Jurkat, Clone E6-1 (cell line): Measurements from ENCODE around the gene RNF225.
A peak's percentile ranks its signal among the peaks of the same experiment; 100 is the strongest.

Experiments used
- DNase-seq: peaks from one replicate; pipeline ENCODE4 v3.0.0-alpha.2; 2011; ENCODE audit warnings: low read depth, low spot score
- H3K4me3 ChIP-seq: 2 replicates; pipeline ENCODE4 v1.5.1; 2011; ENCODE audit warnings: mild to moderate bottlenecking, low read length, control low read depth, moderate library complexity

The RNF225 gene

DNA sequence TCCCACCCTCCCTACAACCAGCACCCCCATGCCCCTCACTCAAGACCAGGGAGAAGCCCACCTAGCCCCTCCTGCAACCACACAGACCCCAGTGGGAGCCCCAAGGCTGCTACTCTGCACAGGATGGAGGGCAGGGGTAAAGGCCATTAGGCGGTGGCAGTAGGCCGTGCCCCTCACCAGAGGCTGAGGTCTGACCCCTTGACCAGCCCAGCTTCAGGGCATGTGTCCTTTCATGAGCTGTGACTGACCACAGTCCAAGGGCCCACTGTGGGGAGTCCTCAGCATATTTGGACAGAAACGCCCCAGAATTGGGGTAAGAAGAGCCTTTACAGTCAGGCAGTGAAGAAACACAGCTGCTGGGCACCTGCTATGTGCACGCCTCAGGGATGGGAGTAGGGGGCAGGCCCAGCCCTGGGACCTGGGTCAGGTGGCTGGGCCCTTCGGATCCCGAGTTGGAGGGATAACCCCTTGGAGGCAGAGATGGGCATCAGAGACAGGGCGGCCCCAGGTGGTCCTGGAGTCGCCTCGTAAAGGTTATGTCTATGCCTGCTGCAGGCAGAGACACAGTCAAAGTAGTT lies 10.1 kb upstream of the RNF225 start:
- H3K4me3 ChIP-seq: peak overlapping the region; percentile 100
- DNase-seq: no peak

DNA sequence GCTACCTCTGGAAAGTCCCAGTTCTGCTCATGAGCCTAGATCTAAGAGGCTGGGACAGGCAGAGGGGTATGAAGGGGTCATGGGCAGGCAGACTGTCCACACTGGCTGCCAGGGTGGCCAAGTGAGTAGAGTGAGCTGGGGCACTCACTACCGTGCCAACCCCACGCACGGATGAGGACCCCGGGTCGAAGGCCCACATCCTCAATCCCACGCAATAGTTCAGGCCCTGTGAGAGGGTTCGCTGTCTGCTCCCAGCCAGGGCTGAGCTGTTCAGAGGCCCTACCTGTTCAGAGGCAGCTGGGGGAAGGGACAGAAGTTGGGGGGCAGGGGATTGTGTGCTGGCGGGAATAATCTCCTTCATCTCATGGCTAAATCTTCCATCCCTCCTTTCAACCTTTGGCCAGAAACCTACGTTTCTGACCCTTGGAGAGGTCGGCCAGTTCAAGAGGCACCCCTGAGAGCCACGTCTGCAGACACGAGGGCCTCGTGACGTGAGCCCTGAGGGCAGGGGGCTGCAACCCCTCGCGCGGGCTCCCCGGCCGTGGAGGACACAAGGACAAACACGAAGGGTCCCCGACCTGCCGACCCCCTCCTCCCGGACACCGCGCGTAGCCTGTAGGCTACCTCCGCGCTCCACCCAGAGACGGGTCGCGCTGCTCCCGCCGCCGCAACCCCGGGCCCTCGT lies 9.4 kb upstream of the RNF225 start:
- DNase-seq: no peak
- H3K4me3 ChIP-seq: peak overlapping the region; percentile 100

DNA sequence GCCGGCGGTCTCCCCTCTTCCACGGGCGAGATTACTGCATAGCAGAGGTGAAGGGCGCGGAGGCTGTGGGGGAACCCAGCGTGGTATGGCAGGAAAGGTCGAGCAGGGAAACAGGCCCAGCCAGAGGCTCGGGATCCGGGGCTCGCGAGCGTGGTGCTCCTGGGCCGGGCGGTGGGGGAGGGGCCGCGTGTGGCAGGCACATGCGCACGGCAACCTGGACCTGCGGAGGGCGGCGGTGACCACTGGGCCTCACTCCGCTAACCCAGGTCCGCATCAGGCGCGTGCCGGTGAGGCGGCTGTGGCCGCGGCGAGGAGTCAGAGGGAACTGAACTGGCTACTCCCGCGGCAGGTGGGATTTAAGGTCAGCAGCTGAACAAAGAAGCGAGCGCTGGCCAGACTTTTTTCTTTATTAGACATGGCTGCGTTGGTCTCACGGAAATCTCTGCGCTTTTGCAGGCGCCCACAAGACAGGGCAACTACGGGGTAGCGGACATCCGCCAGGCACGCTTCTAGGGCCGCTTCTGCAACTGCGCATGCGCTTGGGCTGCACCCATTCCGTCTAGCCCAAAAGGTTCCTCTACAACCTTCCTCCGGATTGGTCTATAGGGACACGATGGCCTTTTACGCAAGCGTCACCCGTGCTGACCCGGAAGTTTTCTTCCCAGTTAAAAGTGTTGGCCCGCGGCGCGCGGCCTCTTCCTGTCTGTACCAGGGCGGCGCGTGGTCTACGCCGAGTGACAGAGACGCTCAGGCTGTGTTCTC lies 8.7 kb upstream of the RNF225 start, which contains the start of gene RPS5:
TSS of gene RPS5 (plus strand) at position 694 of the 762 bp plus-strand sequence. CDS start 869 bp downstream, outside the sequence.
- DNase-seq: peak; percentile 99
- peak within 1 kb of the TSS; percentile 100 for H3K4me3 ChIP-seq

DNA sequence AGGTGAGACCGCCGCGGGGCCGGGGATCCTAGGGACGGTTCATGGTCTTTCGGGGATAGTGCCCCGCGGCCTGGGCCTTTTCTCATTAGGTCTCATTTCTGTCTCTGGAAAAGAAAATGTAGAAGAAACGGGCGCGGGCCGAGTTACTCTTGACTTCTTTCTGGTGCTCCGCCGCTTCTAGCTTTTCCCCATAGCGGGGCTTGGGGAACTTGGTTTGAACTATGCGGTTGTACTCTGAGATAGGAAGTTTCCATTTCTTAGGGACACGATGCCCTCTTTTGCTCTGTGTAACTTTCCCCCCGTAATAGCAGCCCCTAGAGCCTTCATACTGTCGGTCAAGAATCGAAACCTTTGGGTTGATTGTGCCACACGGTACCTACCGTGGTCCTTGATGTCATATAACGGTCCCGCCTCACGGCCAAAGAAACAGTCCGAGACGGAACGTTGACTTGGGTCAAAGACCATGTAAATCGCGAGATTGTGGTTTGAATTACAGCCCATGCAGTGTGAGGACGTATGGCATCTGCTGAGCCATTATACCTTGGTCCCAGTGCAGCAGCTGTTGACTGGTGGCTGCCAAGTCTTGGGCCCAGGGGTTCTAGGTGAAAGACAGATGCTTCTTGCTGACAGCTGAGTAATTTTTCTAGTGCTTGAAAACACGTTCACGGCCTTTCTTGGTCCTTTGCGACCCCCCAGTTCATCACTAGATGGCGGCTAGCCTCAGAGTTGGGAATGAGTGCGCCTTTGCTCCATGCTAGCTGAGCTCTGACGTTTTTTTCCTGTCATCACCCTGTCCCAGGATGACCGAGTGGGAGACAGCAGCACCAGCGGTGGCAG lies 7.9 kb upstream of the RNF225 start:
- DNase-seq: no peak
- H3K4me3 ChIP-seq: peak overlapping the region; percentile 100

DNA sequence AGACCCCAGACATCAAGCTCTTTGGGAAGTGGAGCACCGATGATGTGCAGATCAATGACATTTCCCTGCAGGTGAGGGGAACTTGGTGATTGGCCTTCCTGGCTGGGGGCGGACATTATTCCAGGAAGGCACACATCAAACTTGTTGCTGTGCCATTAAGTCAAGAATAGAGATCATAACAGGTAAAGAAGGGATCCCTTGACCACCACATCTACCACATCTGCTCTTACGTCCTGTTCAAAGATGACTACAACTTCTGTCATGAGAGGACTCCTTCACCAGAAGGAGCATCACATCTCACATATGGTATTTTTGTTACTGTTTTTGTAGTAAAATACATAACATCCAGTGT lies 7.3 kb upstream of the RNF225 start:
- DNase-seq: no peak
- peak overlapping the region; percentile 100 for H3K4me3 ChIP-seq

DNA sequence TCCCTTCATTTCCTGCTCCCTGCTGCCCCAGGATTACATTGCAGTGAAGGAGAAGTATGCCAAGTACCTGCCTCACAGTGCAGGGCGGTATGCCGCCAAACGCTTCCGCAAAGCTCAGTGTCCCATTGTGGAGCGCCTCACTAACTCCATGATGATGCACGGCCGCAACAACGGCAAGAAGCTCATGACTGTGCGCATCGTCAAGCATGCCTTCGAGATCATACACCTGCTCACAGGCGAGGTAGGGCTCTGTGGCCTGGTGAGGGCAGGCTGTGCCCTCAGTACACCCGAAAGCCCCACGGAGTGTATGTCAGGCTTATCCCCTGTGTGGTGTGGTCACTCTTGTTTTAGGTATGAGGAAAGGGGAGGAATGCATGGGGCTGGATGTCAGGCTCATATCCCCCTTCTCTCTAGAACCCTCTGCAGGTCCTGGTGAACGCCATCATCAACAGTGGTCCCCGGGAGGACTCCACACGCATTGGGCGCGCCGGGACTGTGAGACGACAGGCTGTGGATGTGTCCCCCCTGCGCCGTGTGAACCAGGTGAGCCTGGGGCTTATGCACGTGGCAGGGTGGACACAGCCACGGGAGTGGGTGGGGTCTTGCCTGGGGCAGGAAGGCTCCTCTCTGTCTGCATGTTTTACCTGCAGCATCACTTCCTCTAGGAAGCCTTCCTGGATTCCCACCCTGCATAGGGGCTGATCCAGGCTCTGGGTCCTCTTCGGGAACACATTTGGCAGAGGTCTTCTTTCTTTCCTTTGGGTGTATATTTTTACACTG lies 2.3 kb upstream of the RNF225 start:
- no peak for DNase-seq
- H3K4me3 ChIP-seq: no peak overlapping the region

DNA sequence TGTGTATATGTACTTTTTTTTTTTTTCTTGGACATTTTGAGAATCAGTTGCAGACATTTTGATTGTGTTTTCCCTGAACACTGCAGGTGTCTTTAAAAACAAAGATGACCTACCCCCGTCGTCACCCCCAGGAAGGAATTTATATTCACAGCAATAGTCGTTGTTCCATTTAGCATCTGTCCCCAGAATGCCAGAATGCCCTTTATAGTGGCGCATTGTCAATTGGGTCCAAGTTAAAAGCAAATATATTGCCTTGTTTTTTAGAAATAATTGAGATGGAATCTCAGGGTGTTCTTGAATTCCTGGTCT lies 1.8 kb upstream of the RNF225 start:
- H3K4me3 ChIP-seq: no peak overlapping the region
- DNase-seq: no peak

DNA sequence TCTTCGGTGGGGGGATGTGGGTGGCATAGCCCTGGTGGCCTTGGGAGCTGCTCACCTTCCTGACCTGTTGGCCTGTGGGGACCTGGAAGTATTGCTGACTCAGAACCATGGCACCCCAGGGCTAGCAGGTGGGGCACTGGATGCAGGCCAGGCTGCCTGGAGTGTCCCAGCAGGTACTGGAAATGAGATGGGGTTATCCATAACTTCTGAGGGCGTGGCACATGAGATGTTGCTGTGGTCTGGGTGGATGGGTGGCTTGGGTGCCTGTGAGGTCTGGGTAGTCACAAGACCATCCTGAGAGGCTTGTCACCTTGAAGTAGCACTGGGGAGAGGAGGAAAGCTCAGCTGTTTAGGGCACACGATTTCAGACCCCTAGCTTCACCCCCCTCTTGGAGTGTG lies 636 bp upstream of the RNF225 start:
- DNase-seq: no peak
- no peak overlapping the region for H3K4me3 ChIP-seq

DNA sequence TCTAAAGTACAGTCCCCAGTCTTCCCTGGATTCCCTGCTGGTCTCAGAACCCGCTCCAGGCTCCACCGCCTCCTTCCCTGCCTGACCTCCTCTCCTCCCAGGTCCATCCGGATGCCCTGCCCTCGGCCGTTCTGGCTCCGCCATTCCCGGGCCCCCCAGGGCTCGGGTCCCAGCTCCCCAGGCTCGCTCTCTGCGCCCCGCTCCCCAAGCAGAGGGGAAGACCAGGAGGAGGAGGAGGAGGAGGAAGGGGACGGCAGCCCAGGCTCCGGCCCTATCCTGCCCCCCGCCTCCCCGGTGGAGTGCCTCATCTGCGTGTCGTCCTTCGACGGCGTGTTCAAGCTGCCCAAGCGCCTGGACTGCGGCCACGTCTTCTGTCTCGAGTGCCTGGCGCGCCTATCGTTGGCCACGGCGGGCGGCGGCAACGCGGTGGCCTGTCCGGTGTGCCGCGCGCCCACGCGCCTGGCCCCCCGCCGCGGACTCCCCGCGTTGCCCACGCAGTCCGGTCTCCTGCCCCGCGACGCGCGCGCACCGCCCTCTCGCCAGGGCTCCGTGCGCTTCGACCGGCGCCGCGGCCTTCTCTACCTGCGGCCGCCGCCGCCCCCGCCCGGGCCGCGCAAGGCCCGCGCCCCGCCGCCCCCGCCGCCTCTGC lies 647 bp downstream of the RNF225 start:
- no peak for DNase-seq
- H3K4me3 ChIP-seq: no peak overlapping the region

DNA sequence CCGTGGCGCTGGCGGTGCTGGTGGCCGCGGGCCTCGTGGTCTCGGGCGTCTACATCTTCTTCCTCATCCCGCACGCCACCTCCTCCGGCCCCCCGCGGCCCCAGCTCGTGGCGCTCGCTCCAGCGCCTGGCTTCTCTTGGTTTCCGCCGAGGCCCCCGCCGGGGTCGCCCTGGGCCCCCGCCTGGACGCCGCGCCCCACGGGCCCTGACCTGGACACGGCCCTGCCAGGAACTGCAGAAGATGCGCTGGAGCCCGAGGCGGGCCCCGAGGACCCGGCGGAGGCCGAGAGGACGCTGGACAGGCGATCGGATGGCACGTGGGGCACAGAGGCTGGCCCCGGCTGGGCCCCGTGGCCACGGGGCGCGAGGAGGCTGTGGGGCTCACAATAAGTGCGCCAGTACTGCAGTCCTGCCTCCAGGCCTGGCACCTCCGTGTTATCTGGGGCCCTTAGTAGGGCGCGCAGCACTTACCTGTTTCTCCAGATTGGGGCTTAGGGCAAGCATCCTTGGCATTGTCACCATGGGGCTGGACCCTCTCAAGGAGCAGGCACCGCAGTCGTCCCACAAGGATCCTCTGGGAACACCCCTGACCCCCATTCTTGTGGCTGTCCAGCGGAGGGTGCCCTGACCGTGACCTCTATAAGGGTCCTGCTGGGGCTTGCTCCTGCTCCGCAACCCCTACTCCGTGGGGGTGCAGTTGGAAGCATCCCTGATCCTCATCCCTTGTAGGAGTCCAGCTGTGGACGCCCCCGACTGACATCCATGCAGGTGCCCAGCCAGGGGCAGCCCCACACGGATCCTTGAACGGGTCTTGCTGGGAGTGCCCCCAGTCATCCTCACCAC lies 1.5 kb downstream of the RNF225 start:
- no peak for DNase-seq

DNA sequence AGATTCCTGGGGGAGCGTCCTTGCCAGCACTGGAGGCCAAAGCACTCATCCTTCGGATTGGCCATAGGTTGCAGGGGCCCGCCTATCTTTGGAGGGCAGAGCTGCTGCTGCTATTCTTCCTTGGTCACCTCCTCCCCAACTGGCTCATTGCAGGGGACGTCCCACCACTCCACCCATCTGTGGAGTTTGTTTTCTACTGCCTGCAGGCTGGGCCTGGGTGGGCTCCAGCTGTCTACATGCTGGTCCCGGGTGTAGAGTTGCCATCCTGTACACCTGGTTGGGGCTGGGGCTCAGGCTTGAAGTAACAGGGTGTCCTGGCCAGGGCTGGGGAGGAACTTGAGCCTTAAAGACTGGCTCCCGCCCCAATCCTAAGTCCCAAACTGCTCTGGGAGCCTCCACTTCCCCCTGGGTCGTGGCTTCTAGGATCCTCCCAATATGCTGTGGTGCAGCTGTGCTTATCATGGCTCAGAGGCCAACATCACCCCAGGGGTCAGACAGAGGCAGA lies 2.1 kb downstream of the RNF225 start:
- DNase-seq: no peak
- no peak overlapping the region for H3K4me3 ChIP-seq

More for the DNA sequence above, 1.5 kb downstream of the RNF225 start:
- no peak overlapping the region for H3K4me3 ChIP-seq

DNA sequence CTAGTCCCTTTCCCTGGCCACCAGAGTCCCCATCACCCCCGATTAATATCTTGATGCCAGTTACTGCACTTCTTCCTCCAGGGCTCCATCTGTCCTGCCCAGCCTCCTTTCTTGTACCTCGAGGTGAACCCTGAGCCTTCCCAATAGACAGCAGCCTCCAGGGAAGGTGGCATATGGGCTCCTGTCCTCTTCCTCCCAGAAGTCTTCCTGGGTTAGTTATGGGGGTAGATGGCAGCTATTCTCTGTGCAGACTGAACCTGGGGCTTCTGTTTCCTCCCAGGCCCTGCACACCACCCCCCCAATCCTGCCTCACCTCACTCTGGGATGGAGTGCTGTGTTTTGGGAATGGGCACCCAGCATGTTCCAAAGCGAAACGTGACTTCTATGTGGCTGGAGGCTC lies 2.6 kb downstream of the RNF225 start:
- no peak overlapping the region for H3K4me3 ChIP-seq
- DNase-seq: no peak

DNA sequence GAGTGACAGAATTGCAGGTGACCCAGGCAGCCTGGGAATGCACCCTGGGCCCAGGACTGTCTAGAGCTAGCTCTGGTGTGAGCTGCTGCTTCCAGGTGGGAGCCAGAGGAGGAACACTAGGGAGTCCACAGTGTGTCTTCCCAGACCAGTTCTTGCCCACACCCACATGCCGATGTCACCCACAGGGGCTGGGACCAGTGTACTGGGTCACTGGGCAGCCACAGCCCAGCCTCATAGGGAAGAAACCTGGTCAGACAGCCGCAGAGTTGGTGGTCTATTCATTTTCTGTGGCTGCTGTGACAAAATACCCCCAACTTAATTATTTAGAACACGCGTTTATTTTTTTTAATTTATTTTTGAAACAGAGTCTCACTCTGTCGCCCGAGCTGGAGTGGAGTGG lies 3.1 kb downstream of the RNF225 start:
- no peak overlapping the region for H3K4me3 ChIP-seq
- DNase-seq: no peak

DNA sequence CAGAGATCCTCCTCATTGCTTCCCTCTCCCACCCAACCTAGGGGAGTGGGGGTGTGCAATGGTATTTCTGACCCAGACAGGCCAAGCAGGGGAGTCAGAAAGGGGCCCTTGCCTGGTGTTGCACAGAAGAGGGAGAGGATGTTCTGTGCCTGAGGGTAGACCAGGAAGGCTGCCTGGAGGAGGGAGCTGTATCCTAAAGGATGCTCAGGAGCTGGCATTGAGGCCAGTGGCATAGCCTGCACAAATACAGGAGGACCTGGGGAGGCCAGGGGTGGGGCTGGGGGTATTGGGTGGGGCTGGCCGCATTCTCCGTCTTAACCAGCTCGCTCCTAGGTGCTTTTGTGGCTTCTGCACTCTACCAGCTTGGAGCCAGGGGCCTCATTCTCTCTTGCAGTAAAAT lies 4.4 kb downstream of the RNF225 start:
- no peak overlapping the region for H3K4me3 ChIP-seq
- no peak for DNase-seq

DNA sequence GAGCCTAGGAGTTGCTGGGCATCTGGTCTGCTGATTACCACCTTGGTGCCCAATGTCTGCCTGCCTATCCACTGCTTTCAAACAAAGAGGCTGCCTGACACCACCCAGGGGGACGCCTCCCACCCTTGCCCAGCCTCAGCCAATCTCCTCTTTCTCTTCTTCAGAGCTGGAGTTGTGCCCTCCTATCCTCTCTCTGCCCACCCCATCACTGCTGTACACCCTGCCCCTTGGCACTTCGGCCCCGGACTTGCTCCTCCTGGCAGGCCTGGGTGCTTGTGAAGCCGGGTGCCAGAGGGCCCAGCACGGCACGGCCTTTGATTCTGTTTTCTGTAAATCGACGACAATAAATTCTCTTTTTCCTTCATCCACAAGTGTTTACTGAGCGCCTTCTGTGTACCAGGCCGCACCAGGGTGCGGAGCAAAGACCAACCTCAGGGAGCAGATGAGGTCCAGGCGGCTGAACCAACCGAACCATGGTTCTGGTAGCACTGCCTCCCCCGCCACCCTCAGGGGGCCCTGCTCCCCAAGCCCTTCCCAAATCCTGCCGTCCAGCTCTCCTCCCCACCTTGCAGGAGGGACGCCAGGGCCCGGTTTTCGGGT lies 5.0 kb downstream of the RNF225 start:
- DNase-seq: no peak
- H3K4me3 ChIP-seq: peak overlapping the region; percentile 48

DNA sequence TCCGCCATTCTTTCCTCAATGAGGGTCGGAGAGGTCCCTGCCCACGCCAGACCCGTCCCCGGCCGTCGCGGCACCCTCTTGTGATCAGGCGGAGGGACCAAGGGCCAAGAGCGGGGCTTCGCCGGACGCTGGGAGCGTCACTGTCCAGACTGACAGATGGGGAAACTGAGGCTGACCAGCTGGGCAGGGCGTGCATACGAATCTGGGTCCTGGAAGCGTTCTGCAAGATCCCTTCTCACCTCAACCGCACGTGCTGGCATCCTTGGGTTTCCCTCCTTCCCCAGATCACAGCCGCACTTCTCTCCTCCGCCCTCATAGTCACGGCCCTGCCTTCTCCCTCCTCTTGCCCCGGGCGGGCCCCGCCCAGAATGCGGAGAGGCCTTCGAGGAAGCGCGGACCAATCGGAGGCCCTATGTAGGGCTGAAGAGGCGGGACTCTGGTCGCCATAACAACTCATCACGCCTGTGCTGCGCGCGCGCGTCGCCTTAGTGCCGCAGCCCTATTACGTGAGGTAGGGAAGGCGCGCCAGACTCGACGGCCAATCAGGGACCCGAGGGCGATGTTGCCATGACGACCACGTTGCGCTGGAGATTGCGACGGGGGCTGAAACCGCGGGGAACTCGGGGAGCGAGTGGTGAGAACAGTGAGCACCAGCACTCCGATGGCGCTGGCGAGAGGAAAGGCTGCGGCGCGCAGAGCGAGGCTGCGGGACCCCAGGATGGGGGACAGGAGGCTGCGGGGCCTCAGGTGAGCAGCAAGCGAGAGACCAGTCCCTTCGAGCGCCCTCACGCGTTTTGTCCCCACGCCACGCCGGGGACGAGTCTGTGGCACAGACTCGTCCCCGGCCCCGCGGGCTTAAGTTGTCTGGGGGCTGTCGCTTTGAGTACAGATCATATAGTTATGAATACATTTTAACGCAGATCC lies 5.7 kb downstream of the RNF225 start:
- peak; percentile 99 for DNase-seq
- peak overlapping the region; percentile 74 for H3K4me3 ChIP-seq
